ENCODE results near the gene GPATCH1. TPM values are rescaled to one million over a fixed set of nuclear protein-coding genes. Genes with fewer than 3 reads are reported as not detected.

Gene GPATCH1
- total and polyA plus RNA-seq, 2 of the 13 experiments (the other 11 are each of a cell fraction or from before 2014, with no cell fraction given) = 6.8 to 6.9 TPM

GRCh38 chr19:33064792-33065550 is 16.0 kb upstream of the GPATCH1 start, which contains the start of gene RHPN2 (continued):
- TF ChIP-seq E2F1 (CRISPR knock-in tag; IDR thresholded peaks at IDR 0.05) = no peak
- no peak for TF ChIP-seq ZFP90 (CRISPR knock-in tag; IDR thresholded peaks at IDR 0.05; ENCODE audit: borderline replicate concordance)
- TF ChIP-seq RORA (CRISPR knock-in tag; IDR thresholded peaks at IDR 0.05) = no peak
- no peak for TF ChIP-seq KMT2B (CRISPR knock-in tag; IDR thresholded peaks at IDR 0.05)
- peak; percentile 50 for TF ChIP-seq SAP130 (CRISPR knock-in tag; IDR thresholded peaks at IDR 0.05; ENCODE audit: low read depth)
- TF ChIP-seq TEAD2 (CRISPR knock-in tag; IDR thresholded peaks at IDR 0.05) = no peak
- no peak for TF ChIP-seq ZNF20 (CRISPR knock-in tag; IDR thresholded peaks at IDR 0.05)
- TF ChIP-seq HOMEZ (CRISPR knock-in tag; IDR thresholded peaks at IDR 0.05; ENCODE audit: low read depth) = no peak
- TF ChIP-seq ZBTB25 (CRISPR knock-in tag; IDR thresholded peaks at IDR 0.05) = no peak
- TF ChIP-seq MIER2 (CRISPR knock-in tag; IDR thresholded peaks at IDR 0.05) = no peak
- TF ChIP-seq BCL6 (CRISPR knock-in tag; IDR thresholded peaks at IDR 0.05) = peak; percentile 37; the same call in 1 of the 2 replicates
- no peak for TF ChIP-seq ZNF232 (CRISPR knock-in tag; IDR thresholded peaks at IDR 0.05; ENCODE audit: borderline replicate concordance)
- TF ChIP-seq ZNF180 (CRISPR knock-in tag; IDR thresholded peaks at IDR 0.05; ENCODE audit: borderline replicate concordance, low read depth) = no peak
- TF ChIP-seq ZFP36L1 (CRISPR knock-in tag; IDR thresholded peaks at IDR 0.05) = no peak
- TF ChIP-seq TSC22D2 (CRISPR knock-in tag; IDR thresholded peaks at IDR 0.05; ENCODE audit: borderline replicate concordance) = no peak
- peak; percentile 62 for TF ChIP-seq POLR2G (IDR thresholded peaks at IDR 0.05; ENCODE audit: low read depth, low read length)
- TF ChIP-seq NFE2L2 (IDR thresholded peaks at IDR 0.05; ENCODE audit: low read length) = no peak
- no peak for TF ChIP-seq ZNF362 (CRISPR knock-in tag; IDR thresholded peaks at IDR 0.05; ENCODE audit: borderline replicate concordance)
- no peak for TF ChIP-seq ZSCAN30 (CRISPR knock-in tag; IDR thresholded peaks at IDR 0.05)
- no peak for TF ChIP-seq HMGXB4 (CRISPR knock-in tag; IDR thresholded peaks at IDR 0.05; ENCODE audit: borderline replicate concordance in 1 of 2, low read depth in 1 of 2)
- TF ChIP-seq MIXL1 (CRISPR knock-in tag; IDR thresholded peaks at IDR 0.05) = no peak
- no peak for TF ChIP-seq HOXA7 (CRISPR knock-in tag; IDR thresholded peaks at IDR 0.05)
- no peak for TF ChIP-seq BATF2 (CRISPR knock-in tag; IDR thresholded peaks at IDR 0.05)
